Amniotic epithelial cell (primary cell): ENCODE data around the gene CD300LF.
A peak's percentile ranks its signal among the peaks of the same experiment; 100 is the strongest.

Source experiments
- DNase-seq: peaks from one replicate; pipeline ENCODE4 v3.0.0-alpha.2; 2010; ENCODE audit warnings: low read depth

Gene CD300LF

DNA sequence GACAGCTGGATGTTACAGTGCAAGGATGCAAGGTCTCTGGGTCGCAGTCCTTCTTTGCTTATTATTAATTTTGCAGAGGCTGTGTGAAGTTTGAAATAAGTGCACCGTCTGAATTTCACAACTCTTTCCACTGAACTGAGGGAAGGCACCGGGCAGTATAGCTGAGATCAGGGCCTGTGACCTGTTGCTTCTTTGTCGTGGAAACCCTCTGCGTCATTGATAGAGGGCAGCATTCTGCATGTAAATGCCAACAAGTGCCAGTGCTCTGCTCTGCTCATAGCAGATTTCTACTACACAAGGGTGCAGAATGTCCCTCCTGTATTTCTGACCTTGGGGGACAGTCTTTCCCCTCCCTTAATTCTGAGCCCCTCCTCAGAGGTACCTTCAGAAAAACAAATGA lies 26.0 kb downstream of the CD300LF start:
- DNase-seq: no peak

GRCh38 chr17:74682471-74683190 lies 30.1 kb downstream of the CD300LF start:
- no peak for DNase-seq

- DNase-seq: no peak
Measured at GRCh38 chr17:74682028-74682427, 30.7 kb downstream of the CD300LF start.

DNA sequence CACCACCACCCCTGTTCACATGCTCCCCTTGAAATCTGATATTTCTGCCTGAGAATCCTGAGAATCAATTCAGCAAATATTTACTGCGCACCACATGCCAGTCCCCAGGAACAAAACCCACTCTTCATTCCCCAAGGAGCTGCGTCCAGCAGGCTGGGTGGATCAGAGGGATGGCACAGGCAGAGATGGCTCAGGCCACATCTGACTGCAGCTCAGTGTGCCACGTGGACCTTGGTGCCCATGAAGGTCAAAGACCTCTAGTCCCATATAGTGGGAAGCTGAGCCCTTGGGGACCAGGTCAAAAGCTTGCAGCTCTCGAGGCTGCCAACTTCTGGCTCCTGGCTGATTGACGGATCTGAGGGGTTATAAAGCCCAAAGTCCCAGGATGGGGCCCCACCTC lies 31.8 kb downstream of the CD300LF start:
- no peak for DNase-seq

DNA sequence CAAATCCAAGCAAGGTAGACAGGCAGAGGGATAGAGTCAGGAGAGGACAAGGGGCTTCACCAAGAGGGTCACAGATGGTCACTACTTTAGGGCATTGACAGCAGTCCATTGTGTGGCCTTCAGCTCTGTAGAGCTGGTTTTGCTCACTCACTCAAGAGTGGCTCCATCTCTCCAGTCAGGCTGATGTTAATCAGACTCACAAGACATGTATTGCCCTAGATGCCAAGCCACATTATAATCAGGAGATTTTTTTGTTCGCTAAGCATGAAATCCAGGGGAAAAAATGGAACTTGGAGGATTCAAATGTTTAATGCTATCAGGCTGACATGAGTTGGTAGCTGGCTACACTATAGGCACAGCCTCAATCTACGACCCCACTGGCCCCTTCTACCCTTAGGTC lies 32.5 kb downstream of the CD300LF start:
- DNase-seq: no peak

DNA sequence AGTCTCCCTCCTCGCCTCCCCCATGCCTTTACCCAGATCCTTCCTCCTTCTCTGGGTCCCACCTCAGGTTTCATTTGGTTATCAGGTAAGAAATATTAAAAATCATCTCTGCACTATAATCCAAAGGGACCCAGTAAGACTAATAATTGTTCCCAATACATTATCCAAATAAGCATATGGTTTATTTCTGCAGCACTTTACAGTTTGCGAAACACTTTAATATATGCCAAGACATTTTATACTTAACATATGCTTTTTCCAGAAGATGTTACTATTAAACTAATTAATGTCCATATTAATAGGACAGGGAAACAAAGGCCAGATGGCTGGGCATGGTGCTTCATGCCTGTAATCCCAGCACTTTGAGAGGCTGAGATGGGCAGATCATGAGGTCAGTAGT lies 33.3 kb downstream of the CD300LF start:
- DNase-seq: no peak

DNA sequence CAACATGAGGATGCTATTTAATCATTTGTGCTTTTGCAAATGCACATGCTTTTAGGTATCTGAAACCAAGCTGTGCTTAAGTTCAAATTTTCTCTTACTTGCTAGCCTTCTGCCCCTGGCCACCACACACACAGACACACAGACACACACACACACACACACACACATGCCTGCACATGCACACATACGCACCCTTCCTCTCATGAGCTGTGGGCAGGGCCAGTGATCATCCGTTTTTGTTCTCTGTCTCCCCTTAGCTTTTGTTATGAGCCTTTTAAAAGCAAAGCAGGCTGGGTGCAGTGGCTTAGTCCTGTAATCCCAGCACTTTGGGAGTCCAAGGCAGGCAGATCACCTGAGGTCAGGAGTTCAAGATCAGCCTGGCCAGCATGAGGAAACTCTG lies 34.2 kb downstream of the CD300LF start:
- no peak for DNase-seq

DNA sequence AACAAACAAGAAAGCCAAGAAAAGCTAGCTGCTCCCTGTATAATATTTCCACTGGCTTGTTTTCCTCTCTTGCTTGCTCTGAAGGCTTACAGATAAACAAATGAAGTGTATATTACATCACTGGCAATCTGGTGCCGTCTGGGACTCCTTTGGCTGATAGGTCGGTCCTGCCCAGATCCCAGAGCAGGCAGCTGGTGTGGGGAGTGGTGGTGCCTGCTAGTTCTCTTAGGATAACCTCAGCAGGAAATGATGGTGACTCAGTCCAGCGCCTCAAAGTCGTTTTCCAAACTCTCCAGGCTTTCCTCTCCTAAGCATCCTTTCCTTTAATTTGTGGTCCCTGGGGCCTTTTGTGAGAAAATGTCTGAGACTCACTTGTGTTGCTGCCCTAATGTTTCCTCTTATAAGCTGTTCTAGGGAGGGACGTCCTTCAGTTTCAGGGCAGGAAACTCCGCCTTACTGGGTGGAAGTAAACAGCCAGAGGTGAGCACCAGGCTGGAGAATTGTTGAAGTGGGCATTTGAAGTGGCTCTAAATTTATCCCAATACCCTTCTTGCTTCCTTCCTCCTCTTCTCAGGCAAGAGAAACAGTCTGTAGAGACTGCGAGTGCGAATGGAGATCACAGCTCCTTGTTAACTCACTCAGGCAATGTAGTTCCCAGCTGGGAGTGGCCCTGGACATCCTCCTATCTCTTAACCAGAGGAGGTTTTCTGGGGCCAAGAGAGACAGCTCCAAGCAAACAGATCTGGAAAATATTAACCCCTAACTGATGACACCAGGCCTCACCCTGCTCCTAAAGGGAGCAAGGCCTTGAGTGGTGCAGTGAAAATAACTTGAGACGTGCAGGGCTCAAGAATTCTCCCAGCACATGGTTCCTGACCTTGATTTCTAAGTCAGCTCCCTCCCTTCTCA lies 34.9 kb downstream of the CD300LF start:
- peak; percentile 86 for DNase-seq

GRCh38 chr17:74671031-74671771 lies 41.5 kb downstream of the CD300LF start:
- peak; percentile 73 for DNase-seq

DNA sequence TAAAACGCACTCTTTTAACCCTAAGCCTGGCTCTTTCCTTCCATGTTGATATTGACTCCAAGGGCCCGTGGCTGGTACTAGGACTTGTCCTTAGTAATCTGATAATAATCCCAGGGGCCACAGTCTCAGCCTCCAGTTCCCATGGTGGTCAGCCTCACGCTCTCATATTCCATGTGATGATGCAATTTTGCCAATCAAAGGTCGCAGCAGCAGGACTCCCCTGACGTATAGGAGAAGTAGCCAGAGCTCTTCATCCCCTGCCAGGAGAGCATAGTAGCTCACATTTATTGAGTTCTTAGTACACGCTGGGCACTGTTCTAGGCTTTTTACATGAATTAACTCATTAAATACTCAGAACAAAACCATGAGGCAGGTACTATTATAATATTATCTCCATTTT lies 42.4 kb downstream of the CD300LF start:
- DNase-seq: no peak

DNA sequence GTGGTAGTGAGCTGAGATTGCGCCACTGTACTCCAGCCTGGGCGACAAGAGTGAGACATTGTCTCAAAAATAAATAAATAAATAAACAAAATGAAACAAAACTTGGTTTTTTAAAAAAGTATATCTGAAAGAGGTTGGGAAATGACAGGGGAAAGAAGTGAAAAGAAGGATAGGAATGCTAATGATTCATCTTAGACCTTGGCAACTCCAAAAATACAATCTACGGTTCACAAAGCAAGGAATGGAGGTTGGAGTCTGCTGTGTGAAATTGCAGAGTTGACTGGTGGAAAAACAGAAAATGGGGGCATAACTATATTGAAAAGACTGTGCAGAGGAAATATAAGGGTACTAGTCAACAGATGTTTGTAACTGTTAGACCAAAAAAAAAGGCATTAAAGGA lies 49.2 kb downstream of the CD300LF start:
- DNase-seq: peak; percentile 40

GRCh38 chr17:74659889-74660288 lies 52.8 kb downstream of the CD300LF start:
- DNase-seq: no peak

GRCh38 chr17:74658620-74659019 lies 54.1 kb downstream of the CD300LF start:
- no peak for DNase-seq

- DNase-seq: no peak
Measured at GRCh38 chr17:74654742-74655141, 58.0 kb downstream of the CD300LF start.

DNA sequence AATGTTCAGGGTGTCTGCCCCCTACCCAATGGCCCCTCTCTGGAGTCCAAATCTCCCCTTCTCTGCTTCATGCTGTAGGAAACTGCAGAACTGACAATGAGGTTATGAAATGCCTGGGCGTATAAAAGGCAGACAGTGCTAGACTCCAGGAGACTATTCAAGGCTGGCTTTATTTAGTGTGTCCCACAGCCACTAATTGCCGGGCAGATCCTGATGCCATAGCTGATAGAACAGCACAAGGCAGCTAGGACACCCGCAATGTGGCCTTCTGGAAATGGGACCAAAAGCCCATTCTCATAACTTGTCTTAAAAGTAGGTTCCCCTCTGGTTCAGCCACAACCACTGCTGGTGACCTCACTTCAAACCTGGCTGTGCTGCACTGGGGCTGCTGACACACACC lies 60.7 kb downstream of the CD300LF start:
- no peak for DNase-seq

- DNase-seq: peak; percentile 40
Measured at GRCh38 chr17:74649909-74650308, 62.8 kb downstream of the CD300LF start.

DNA sequence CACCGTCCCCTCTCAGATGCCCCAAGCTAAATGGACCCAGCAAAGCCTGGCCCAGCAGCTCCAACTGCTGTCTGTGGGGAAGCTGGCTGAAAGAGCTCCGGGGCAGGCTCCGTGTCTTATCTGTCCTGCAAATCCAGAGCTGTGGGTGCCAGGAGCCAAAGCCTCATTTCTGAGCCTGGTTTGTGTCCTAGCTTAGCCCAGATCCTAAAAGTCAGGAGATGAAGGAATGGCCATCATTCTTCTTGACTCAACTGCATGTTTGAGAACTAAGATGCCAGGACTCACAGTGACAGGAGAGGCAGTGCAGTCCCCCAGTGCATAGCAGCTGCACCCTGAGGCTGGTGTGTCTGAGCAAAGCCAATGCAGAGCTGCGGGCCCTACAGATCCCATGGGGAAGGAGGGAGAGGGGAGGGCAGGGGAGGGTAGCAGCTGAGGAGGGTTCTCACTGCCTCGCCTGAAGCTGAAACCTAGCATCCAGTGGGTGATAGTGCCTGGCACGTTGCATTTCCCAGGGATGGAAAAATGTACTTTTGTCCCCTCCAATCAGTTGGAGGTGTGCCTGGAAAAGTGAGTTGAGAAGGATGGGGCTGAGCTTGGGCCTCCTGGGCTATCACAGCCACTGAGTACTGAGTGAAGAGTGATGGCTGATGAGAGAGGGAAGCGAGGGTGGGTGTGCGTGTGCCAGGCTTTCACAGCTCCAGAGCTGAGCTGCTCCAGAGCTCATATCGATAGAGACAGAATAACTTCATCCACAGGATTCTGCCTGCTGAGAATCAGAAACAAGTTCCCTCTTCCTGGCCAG lies 64.7 kb downstream of the CD300LF start:
- DNase-seq: peak; percentile 65

DNA sequence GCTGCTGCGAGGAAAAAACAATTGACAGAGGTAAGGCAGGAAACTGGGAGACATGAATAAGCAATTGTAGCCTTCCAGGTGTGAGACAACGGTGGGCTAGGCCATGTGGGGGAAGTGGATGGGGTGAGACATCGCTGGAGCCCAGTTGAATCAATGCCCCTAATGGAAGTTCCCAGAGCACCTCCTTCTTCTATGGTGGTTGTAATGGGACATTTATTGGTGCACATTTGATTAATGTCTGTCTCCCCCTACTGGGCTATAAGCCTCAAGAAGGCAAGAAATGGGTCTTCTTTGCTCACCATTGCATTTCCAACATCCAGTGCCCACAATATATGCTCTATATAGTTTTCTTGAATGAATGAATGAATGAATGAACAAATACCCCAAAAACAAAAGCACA lies 66.5 kb downstream of the CD300LF start:
- DNase-seq: no peak

DNA sequence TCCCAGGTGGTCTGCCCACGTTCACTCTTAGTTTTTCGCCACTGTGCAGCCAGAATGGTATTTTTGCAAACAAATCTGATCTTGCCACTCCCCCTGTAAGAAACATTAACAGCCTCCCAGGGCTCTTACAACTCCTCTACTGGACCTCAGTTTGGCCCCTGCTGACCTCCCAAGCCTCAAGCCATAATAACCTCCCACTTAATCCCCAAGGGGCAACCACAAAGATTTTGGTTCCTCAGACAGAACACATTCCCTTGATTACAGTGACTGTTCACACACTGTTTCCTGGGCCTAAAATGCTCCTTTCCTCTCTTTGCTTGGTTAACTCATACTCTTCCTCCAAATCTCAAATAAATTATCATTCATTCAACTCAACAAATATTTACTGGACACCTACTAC lies 67.7 kb downstream of the CD300LF start:
- peak; percentile 28 for DNase-seq

- DNase-seq: no peak
Measured at GRCh38 chr17:74644419-74644818, 68.3 kb downstream of the CD300LF start.
